NCI-H2029 treated with DMSO at 0.1 percent for 48 hours (cell line): Measurements from ENCODE around the gene NUP214.
"Not testable (repeated sequence)": the region's sequence is repeated elsewhere in the genome, so short reads cannot be mapped to it uniquely, and the experiment has no call there.

Experiments used
- DNase-seq: peaks from one replicate; lab custom pipeline; 2025; lab: John Stamatoyannopoulos, UW

The NUP214 gene

DNA sequence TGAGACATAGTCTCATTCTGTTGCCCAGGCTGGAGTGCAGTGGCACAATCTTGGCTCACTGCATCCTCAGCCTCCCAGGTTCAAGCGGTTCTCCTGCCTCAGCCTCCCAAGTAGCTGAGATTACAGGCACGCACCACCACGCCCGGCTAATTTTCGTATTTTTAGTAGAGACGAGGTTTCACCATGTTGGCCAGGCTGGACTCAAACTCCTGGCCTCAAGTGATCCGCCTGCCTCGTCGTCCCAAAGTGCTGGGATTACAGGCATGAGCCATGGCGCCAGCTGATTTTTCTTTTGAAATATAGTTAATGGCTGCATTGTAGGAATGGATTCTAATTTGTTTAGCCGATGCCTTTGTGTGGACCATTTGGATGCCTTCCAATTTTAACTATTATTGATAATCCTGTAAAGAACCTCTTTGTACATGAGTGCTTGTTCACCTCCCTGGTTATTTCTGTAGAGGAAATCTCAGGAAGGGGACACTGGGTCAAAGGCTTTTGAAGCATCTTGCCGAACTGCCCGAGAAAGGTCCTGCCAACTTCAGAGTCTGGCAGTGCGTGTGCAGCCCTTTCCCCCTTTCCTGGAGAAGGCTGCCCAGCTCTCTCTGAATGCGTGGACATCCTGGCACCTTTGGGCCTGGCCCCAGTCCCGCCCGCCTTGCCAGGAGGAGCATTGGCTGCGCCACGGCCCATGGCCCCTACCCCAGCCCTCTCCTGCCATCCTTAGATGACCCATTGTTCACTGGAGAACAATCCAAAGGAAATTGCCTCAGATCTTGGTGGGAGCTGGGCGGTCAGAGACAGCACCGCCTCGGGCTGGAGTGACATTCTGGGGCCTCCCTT is 8.9 kb upstream of the NUP214 start:
- no peak for DNase-seq

DNA sequence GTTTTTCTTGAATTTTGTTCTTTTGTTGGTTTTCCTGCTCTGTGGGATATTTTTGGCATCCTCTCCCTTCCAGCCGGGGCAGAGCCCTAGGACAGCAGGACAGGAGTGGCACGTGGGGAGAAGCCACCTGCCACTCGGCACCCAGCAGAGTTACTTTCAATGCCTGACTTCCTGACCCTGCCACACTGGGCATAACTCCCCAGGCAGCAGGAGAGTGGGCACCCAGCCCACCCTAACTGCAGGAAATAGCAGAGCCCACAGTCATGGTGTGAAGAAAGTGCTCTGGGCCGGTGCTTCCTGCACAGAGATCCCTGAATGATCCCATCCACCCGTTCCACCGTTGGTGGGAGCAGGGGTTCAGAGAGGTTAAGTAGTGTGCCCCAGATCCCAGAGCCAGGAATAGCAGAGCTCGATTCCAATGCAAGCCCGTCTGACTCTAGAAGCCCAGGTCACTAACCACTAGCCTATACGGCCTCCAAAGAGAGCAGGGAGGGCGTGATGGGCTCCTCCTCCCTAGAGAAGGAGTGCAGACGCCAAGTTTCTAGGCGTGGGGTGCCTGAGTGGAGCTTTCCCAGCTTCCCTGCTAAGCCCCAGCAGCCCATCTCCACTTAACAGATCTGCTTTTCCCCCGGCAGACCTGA is 8.1 kb upstream of the NUP214 start:
- DNase-seq, result no peak

DNA sequence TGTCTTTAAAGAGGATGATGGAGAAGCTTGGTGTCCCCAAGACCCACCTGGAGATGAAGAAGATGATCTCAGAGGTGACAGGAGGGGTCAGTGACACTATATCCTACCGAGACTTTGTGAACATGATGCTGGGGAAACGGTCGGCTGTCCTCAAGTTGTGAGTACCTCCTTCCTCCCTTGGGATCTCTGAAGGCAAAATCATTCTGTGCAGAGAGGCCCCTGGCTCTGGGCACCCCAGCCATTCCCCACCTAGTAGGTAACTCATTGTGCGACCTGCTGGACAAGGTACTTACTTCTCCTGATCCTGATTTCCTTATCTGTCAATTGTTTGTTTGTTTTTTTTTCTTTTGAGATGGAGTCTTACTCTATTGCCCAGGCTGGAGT is 7.6 kb upstream of the NUP214 start:
- DNase-seq, result no peak

DNA sequence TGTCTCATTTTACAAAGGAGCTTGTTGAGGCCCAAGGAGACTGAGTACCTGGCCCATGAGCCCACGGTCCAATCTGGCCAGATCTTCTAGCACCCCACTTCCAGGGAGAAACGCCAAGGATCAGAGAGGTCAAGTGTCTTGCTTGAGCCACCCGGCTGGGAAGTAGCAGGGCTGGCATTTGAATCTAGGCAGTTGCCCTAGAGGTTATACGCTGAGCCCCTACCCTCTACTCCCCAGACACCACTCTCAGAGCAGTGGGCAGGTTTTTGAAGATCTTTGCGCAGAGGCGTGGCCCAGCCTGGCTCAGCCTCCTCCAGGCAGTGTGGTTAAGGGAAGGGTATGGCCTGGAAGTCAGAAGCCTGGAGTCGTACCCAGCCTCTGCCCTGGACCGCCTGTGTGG is 5.8 kb upstream of the NUP214 start:
- DNase-seq, result no peak

DNA sequence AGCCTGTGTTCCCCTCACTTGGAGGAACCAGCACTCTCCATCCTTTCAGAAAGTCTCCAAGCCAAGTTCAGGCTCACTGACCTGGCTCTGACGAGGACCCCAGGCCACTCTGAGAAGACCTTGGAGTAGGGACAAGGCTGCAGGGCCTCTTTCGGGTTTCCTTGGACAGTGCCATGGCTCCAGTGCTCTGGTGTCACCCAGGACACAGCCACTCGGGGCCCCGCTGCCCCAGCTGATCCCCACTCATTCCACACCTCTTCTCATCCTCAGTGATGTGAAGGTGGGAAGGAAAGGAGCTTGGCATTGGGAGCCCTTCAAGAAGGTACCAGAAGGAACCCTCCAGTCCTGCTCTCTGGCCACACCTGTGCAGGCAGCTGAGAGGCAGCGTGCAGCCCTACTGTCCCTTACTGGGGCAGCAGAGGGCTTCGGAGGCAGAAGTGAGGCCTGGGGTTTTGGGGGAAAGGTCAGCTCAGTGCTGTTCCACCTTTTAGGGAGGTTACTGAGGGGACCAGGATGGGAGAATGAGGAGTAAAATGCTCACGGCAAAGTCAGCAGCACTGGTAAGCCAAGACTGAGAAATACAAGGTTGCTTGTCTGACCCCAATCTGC is 4.7 kb upstream of the NUP214 start:
- DNase-seq, result no peak

DNA sequence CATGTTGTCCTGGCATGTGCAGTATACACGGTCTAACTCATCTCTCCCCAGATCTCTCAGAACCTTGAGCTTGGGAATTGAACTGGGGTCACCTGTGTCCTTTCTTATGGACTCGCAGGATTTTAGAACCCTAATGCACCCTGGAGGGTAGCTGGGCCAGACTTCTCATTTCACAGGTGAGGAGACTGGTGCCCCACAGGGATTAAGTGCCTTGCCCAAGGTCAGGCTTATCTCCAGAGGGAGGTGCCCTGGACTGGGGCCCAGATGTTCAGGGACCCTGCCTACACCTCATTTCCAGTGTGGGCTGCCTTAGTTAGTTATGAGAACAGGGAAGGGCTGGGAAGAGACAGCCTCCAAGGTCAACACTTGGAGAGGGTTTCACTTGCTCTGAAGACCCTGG is 4.0 kb upstream of the NUP214 start:
- DNase-seq, result no peak

DNA sequence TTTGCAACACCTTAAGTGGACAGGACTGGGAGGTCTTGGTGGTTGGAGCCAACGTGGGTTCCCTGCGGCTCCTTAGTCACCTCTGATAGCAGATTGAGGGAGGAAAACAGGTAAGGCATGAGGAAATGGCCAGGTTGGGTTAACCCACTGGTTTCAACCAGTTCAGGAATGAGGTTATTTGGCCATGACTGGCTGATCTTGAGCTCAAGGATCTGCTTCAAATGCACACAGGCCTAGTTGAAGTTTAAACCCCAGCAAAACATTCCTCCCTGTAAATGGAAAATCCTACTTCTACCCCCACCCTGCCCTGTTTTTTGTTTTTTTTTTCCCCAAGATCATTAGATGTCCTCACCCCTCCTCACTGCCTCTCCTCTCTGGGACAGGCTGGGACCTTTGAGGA is 3.2 kb upstream of the NUP214 start:
- DNase-seq, result no peak

DNA sequence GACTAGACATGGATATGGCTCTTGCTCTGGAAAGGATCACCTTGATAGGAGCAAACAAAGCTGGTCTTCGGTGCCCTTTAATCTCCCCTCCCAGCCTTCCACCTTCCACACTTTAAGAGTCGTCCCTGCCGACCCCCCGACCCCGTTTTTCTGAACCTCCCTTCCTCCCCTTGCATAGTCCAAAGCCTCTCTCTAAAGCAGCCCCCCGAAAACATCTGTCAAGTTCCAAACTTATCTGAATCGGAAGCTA is 423 bp upstream of the NUP214 start:
- DNase-seq, result no peak

DNA sequence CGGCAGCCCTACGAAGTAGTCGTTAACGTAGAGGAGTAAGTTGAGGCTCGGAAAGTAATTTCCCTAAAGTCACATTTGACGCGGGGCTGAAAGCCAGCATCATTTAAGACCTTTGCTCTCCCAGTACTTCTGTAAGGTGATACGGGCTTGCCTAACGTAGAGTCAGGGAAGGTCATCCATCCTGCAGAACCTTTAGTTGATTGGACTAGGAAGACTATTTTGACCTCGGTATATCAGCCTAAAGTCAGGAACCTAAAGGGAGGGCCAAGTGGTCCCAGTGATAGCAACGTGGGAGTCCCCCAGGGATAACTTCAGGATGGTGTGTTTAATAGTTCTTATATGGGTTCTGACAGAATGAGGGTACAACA is 657 bp downstream of the NUP214 start:
- DNase-seq, result no peak

DNA sequence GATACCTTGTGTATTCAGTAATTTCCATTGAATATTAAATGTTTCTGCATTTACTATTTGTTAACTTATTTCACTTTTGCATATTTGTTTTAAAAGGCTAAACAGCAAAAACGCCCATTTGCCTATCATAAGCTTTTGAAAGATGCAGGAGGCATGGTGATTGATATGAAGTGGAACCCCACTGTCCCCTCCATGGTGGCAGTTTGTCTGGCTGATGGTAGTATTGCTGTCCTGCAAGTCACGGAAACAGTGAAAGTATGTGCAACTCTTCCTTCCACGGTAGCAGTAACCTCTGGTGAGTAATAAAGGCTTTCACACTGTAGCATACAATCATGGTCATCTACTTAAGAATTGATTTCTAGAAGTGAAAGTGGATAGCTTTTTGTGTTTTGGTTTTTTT is 3.8 kb downstream of the NUP214 start:
- no peak for DNase-seq

DNA sequence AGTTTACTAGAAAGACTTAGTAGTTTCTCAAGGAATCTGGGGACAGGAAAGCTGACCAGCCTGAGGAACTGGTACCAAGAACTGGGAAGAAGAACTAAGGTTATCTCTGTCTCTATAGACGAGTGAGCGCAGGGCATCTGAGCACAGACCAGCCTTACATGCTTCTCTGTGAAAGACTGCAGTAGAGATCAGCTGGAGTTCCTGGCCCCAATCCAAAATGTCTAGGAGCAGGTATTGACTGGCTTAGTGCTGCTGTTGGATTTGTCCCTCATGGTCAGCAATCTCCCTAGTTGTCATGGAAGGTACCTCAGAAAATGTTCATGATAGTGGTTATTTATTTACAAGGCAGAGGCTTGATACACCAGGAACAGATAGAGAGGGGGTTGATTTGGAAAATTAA is 13.3 kb downstream of the NUP214 start:
- peak; percentile 30 for DNase-seq

DNA sequence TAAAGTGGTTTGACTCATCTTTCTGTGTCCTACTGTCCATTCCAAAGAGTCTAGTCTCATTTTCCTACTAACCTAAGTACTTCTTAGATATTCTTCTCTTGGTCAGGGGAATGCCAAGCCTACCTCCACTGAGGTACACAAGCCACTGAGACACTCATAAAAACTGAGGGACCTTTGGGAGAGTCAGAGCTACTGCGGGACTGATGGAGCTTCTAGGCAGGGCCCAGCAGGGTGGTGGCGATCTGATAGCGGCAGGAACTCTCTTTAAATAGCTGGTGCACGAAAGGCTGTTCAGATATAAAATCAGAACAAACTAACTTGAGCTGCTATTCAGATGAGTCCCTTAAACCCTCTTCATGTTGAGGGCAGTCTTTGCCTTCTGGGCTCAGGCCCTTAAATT is 14.7 kb downstream of the NUP214 start:
- DNase-seq, result no peak

DNA sequence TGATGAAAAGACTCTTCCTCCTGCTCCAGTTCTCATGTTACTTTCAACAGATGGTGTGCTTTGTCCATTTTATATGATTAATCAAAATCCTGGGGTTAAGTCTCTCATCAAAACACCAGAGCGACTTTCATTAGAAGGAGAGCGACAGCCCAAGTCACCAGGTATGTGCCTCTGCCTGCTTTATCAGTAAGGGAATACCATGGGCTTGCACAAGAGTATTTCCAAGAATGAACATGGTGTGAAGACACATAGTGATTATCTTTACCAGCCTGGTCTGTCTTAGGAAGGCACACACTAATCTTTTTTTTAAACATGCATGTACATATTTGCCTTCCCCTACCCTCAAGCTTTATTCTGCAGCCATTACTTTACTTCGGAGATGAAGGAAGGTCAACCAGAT is 15.2 kb downstream of the NUP214 start:
- DNase-seq, result no peak

DNA sequence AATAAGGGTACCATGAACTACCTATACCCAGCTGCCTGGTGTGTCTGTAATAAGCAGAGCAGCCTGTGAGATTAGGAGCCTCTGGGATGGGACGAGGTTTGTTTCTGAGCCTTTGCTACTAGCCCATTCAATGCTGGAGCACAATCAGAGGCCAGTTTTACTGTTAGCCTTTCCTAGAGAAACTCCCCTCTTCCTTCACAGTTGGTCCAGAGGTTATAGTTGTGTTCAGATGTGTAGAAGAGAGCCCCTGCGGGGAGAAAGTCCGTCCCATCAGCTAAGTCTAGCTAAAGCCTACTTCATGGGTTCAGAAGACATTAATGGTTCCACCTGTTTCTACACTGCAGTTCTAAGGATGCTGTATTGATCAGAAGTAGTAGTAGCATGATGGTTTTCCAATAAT is 16.8 kb downstream of the NUP214 start:
- DNase-seq, result no peak

DNA sequence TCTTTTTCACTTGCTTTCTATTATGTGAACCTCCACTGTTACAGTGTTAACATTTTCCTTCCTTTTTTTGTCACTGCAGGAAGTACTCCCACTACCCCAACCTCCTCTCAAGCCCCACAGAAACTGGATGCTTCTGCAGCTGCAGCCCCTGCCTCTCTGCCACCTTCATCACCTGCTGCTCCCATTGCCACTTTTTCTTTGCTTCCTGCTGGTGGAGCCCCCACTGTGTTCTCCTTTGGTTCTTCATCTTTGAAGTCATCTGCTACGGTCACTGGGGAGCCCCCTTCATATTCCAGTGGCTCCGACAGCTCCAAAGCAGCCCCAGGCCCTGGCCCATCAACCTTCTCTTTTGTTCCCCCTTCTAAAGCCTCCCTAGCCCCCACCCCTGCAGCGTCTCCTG is 18.8 kb downstream of the NUP214 start:
- DNase-seq, result no peak

DNA sequence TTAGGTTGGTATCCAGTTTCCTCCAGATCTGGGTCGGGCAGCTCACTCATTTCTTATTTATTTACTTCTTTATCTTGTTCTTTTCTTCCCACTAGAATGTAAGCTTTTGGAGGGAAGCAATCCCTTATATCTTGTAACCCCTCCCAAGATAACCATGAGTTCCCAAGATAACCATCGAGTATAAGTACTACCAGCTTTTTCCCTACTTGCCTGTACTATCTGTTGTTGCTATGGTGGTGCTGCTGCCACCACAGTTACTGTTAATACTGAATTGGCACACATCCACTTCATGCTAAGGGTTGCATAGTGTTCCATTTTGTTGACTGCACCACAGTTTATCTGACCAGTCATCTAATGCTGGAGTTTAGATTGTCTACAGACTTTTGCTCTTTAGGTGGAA is 19.9 kb downstream of the NUP214 start:
- no peak for DNase-seq

DNA sequence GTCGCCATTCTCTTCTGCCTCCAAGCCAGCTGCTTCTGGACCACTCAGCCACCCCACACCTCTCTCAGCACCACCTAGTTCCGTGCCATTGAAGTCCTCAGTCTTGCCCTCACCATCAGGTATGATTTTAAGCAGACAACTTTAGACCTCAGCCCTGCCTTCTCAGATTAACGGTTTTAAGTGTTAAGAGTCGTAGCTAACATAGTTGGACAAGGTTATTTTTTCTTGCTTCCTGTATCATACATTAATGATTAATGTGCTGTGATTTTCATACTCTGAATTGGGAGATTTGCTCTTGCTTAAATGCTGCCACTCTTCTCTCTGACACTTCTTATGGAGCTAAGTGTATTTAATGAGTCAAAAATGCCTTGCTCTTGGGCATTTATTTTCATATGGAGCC is 20.8 kb downstream of the NUP214 start:
- DNase-seq, result no peak

DNA sequence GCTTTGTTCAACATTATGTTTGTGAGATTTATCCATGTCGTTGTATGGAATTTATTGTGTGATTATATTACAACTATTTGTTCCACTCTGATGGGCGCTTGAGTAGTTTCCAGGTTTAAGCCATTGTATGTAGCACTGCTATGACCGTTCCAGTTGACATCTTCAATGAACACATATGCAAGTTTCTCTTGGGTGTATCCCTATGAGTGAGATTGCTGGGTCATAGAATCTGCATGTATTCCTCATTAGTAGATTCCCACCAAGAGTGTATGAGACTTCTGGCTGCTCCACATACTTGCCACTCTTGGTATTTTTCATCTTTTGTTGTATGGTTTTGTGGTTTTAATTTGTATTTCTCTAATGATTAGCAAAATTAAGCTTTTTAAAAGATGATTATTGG is 22.9 kb downstream of the NUP214 start:
- DNase-seq, result no peak

DNA sequence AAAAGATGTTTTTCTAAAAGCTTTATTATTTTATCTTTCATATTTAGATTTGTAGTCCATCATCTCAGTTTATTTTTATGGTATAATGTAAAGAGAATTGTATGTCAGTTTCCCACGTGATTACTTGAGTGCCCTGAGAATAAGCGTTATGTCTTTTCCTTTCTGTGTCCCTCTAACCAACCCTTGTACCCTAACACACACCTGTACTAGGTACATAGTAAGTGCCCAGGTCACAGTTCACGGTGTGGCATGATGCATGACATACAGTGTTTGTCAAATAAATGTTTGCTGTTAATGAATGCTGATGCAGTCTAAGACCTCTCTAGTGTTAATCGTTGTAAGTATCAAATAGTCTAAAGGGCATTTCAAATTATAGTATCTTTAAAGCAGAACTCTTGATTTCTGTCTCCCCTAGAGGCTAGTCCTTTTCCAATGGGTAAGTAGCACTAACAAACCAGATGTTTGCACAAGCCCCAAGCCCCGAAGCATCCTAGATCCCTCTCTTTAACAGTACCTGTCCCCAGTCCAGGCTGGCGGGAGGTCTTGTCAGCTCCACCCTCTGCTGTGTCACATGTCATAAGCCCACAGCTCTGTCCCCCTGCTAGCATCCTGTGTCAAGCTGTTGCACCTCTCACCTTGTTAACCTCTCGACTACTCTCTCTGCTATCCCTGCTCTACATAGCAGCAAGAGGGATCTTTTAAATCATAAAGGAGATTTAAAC is 23.7 kb downstream of the NUP214 start:
- DNase-seq, result no peak

DNA sequence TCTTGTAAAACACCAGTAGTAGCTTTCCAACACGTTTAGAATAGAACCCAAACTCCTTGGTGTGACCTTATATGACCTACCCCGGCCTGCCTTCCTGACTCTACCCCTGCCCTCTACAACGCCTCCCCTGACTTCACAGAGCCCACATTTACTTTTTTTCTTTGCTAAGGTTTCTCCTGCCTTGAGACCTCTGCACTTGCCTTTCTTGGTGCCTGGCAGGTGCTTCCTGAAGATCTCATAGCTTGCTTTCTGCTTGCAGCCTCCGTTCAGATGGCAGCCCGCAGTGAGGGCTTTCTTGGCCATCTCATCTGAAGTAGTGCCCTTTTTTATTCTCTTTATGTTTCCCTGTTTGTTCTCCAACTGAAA is 24.3 kb downstream of the NUP214 start:
- DNase-seq, result no peak

DNA sequence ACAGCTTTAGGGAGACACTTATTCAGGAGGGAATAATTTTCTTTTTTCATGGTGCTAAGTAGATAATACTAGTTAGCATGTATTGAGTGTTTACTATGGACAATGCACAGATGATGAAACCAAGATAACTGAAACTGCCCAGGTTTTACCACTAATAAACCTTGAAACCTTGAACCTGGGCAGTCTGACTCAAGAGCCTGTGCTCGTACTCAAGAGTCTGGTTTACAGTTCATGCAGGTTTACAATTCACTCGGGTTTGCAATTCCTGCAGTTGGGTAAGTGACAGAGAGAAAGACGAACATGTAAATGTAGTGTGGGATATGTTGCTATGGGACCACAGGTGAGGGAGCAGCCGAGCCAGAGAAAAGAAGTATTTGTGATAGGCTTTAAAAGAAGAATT is 28.2 kb downstream of the NUP214 start:
- no peak for DNase-seq

DNA sequence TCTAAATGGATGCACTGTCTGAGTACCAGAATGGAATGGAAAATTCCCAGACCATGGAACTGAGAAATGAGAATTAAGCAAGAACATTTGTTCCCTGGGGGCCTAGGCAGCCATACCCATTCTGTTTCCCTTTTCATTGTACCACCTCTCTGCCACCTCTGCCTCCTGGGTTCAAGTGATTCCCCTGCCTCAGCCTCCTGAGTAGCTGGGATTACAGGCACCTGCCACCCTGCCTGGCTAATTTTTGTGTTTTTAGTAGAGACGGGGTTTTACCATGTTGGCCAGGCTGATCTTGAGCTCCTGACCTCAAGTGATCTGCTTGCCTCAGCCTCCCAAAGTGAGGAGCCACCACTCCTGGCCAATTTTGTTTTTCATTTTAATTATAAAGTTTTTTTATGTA is 33.3 kb downstream of the NUP214 start:
- DNase-seq, result not testable (repeated sequence)

DNA sequence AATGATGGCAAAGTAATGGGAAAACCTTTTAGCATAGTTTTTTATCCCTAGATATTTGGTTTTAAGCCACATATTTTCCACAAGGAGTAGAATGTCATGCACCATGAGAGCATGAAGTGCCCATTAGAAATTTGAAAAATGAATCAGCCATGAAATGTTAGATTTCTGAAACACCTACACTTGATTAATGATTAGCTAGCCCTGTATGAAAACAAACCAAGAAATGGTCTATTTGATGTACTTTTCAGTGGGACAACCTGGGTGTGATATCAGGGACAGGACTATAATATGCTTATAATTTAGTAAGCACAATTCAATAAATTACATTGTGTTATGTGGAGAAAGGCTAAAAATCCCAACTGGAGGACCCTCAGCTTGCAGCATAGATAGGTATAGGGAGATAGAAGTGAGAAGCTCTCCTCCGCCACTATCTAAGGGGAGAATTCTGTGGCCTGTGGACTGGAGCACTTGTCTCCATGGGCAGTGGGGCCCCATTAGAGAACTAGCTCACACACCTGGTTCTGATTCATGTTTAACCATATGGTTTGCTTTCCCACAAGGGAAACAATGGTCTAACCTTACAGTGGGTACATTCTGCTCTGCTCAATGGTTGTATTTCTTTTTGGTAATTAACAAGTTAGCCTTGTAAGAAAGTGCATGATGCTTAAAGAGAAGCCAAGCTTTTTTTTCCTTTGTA is 35.2 kb downstream of the NUP214 start:
- no peak for DNase-seq
